Activated CD4-positive, CD25-positive, alpha-beta regulatory T cell treated with anti-CD3 and anti-CD28 coated beads, Interleukin-2, amount 50 U/mL, for 72 hours (primary cell): Measurements from ENCODE around the gene GTF3C4.

Experiments used
- DNase-seq: peaks from one replicate; pipeline ENCODE4 v3.0.0; 2021

The GTF3C4 gene

GRCh38 chr9:132739710-132740310 is 69.5 kb downstream of the GTF3C4 start:
- no peak for DNase-seq

GRCh38 chr9:132740526-132741309 is 70.5 kb downstream of the GTF3C4 start:
- DNase-seq = no peak

GRCh38 chr9:132742821-132743311 is 72.6 kb downstream of the GTF3C4 start:
- DNase-seq = no peak

GRCh38 chr9:132743931-132744479 is 73.7 kb downstream of the GTF3C4 start:
- no peak for DNase-seq
